IPS-18c (cell line): ENCODE data around the gene FER.
"Not testable (repeated sequence)": the region's sequence is repeated elsewhere in the genome, so short reads cannot be mapped to it uniquely, and the experiment has no call there.

Source experiments
- H3K4me3 ChIP-seq: 2 replicates; pipeline ENCODE4 v1.7.0; 2013; ENCODE audit warnings: low read depth, mild to moderate bottlenecking, low read length, moderate library complexity; ENCODE audit not compliant: insufficient read depth
- H3K9me3 ChIP-seq: one replicate; pipeline ENCODE4 v1.6.1; 2013; ENCODE audit warnings: mild to moderate bottlenecking, low read length, moderate library complexity; ENCODE audit not compliant: control insufficient read depth, insufficient read depth

Gene FER

DNA sequence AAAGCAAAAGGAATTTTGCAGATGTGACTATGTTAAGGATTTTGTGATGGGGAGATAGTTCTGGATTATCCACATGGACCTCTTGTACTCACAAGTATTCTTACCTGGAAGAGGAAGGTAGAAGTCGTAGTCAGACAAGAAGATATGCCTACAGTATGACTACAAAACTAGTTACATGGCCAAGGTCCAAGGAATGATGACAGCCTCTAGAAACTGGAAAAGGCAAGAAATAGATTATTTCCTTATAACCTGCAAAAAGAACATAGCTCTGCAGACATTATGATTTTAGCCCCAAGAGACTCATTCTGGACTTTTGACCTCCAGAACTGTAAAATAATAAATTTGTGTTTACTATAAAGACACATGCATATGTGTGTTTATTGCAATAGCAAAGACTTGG lies 226.9 kb downstream of the FER start:
- Histone ChIP-seq H3K4me3 (no peak overlapping the region), H3K9me3 (no peaks in the 10 kb centered on the region)

DNA sequence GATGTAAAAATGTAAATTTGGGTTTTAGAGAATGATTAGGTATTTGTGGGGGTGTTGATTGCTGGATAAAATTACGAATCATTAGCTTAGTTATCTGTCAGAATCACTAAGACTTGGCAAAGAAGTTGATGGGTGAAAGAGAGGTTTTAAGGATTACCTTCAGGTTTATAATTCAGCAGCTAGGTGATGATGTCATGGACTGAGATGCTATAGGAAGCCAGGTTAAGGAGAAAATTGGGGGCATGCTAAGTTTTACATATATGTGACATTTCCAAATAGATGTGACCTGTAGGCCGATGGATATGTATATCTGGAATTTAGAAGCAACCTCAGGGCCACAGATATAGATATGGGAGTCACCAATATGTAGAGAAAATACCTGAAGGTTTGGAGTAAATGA lies 228.0 kb downstream of the FER start:
- Histone ChIP-seq H3K9me3 (no peaks in the 10 kb centered on the region), H3K4me3 (no peak overlapping the region)

GRCh38 chr5:108983461-108984092 lies 235.9 kb downstream of the FER start:
- no peaks in the 10 kb centered on the region for H3K9me3 ChIP-seq
- H3K4me3 ChIP-seq: no peak overlapping the region

DNA sequence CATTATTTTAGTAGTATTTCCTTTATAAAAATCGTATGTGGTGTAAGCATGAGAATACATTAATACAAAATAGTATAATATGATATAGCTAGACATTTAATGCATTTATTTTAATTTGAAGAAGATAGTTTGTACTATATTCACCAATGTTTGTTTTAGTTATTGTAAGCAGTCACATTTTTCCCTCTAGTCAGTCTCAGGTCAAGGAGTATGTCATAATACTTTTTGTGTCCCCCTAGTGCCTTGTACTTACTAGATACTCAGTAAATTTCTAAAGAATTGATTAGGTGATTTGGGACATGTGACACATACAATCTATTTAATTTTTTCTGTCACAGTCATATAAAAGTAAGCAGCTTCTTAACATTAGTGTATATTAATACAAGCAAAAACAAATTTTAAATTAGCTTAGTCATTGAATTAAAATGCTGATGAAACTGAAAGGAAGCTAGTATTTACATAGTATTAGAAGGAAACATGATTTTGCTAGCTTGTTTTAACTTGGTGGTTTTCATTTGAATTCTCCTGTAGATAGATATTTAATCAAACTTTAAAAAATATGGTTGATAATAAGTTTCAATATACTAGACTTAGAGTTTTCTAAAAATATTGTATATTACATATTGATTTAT lies 242.2 kb downstream of the FER start:
- peaks cover 4% of the 10 kb centered on the region for H3K9me3 ChIP-seq
- no peak overlapping the region for H3K4me3 ChIP-seq

DNA sequence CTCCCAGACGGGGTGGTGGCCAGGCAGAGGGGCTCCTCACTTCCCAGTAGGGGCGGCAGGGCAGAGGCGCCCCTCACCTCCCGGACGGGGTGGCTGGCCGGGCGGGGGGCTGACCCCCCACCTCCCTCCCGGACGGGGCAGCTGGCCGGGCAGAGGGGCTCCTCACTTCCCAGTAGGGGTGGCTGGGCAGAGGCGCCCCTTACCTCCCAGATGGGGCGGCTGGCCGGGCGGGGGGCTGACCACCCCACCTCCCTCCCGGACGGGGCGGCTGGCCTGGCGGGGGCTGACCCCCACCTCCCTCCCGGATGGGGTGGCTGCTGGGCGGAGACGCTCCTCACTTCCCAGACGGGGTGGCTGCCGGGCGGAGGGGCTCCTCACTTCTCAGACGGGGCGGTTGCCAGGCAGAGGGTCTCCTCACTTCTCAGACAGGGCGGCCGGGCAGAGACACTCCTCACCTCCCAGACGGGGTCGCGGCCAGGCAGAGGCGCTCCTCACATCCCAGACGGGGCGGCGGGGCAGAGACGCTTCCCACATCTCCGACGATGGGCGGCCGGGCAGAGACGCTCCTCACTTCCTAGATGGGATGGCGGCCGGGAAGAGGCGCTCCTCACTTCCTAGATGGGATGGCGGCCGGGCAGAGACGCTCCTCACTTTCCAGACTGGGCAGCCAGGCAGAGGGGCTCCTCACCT lies 244.8 kb downstream of the FER start:
- not testable (repeated sequence) for H3K4me3 ChIP-seq, H3K9me3 ChIP-seq

GRCh38 chr5:108993440-108993839 lies 245.7 kb downstream of the FER start:
- H3K9me3 ChIP-seq, H3K4me3 ChIP-seq: not testable (repeated sequence)

DNA sequence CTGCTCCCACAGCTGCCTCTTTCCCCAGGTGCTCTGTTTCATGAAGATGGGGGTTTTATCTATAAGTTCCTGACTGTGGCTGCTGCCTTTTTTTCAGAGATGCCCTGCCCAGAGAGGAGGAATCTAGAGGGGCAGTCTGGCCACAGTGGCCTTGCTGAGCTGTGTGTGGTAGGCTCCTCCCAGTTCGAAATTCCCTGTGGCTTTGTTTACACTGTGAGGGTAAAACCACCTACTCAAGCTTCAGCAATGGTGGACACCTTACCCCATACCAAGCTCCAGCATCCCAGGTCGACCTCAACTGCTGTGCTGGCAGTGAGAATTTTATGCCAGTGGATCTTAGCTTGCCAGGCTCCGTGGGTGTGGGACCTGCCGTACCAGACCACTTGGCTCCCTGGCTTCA lies 250.0 kb downstream of the FER start:
- peaks cover 4% of the 10 kb centered on the region for H3K9me3 ChIP-seq

DNA sequence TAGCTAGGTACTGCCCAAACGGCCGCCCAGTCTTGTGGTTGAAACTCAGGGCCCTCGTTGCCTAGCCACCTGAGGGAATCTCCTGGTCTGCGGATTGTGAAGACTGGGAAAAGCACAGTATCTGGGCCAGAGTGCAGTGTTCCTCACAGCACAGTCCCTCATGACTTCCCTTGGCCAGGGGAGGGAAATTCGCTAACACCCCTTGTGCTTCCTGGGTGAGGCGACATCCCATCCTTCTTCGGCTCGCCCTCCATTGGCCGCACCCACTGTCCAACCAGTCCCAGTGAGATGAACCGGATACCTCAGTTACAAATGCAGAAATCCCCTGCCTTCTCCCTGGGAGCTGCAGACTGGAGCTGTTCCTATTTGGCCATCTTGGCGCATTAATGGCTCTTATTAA lies 250.5 kb downstream of the FER start:
- peaks cover 2% of the 10 kb centered on the region for H3K9me3 ChIP-seq

More for the DNA sequence above, 250.0 kb downstream of the FER start:
- no peak overlapping the region for H3K4me3 ChIP-seq

DNA sequence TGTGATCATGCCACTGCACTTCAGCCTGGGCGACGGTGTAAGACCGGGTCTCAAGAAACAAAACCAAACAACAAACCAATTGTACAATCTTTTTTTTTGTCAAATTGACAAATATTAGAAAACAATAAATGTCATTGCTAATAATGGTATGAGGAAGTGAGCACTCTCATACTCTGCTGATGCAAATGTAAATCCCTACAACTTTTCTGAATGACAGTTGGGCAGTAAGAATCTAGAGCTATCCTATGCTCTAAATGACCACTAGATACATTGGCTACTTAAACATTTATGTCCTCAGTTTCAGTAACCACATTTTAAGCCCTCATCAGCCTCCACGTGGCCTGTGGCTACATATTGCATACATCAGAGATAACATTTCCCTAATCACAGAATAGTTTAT lies 256.2 kb downstream of the FER start:
- Histone ChIP-seq H3K4me3 (no peak overlapping the region), H3K9me3 (no peaks in the 10 kb centered on the region)

More for the DNA sequence above, 250.5 kb downstream of the FER start:
- no peak overlapping the region for H3K4me3 ChIP-seq

DNA sequence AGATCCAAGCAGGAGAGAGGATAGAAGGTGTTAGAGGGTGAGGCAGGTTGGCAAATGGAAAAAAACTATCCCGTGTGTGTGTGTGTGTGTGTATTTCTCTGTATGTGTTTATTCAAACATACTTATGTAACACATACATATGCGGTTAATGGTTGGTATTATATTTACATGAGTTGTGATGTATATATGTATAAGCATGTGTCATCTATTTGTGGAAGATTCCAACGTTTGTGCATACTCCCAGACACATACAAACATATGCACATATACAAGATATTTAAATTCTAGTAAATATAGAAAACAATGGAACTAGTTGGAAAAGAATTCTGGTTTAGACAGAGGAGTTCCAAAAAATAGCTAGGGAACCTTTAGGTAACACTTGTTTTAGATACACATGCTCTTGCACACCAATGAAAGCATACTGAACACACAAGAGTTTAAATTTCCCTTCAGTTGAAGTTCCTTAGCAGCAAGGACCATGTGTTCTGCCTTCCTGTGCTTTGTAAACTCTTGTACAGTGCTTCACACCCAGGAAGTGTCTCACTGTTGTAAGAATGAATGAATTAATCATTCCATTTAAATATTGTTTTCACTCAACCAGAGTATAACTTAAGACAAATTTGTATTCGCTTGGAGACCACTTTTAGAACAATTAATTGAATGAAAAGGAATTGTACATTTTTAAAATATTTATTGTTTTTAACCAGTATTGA lies 257.8 kb downstream of the FER start:
- Histone ChIP-seq H3K9me3 (no peaks in the 10 kb centered on the region), H3K4me3 (no peak overlapping the region)

- no peaks in the 10 kb centered on the region for H3K9me3 ChIP-seq
- H3K4me3 ChIP-seq: no peak overlapping the region
Observed at GRCh38 chr5:109006129-109006528, 258.4 kb downstream of the FER start.

DNA sequence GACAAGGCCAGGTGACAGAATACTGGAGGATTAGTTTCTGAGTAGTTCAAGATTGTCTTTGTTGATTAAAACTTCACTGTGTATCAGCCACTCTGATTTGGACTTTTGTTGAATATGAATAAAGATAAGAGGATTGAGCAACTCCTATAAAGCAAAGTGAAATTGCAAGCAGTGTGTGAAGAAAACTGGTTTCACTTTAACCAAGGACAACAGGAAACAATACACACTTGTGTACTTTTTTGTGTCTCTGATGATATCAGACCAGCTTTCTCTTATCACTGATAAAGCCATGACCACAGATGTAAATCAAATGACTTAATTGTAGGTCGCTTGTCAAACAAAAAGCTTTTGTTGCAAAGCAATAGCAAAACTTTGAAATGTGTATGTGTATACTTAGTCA lies 268.6 kb downstream of the FER start:
- Histone ChIP-seq H3K9me3 (no peaks in the 10 kb centered on the region), H3K4me3 (no peak overlapping the region)

- H3K4me3 ChIP-seq: no peak overlapping the region
- H3K9me3 ChIP-seq: no peaks in the 10 kb centered on the region
Observed at GRCh38 chr5:109022056-109022455, 274.4 kb downstream of the FER start.

DNA sequence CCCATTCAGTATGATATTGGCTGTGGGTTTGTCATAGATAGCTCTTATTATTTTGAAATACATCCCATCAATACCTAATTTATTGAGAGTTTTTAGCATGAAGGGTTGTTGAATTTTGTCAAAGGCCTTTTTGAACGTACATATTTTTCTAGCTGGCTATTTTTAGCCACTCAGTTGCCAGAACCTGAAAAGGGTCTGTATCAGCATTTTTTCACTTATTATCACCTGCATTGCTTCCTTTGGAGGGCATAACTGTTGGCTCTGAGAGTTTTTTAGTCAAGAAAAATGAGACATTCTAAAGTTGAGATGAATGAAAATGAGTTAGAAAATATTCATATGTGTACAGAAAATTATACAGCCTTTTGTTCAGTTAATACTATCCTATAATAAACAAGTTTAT lies 278.0 kb downstream of the FER start:
- H3K9me3 ChIP-seq, H3K4me3 ChIP-seq: not testable (repeated sequence)

DNA sequence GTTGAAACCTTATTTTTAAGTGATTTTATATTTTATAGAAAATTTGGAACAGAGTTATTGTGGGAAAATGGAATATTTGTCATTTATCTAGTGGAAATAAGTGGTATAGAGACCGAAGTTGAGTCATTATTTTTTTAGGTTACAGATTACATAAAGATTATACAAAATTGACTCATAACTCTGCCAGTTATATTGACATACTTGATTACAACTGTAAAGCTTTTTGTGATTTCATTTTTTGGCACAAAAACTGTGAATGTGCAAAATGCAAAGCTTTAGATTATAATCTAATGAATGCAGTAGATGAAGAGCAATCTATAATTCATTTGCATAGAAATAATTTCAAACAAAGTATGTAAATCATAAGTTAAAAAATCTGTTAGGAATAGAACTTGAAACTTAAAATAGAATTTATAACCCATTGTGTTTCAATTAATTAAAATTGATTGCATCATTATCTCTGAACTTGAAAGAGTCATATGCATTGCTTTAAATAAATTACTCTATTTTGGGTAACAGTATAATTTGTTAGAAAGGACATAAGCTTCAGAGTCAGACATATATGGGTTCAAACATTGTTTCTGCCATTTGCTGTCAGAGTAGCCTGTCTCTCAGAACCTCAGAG lies 280.4 kb downstream of the FER start:
- Histone ChIP-seq H3K4me3 (no peak overlapping the region), H3K9me3 (no peaks in the 10 kb centered on the region)

DNA sequence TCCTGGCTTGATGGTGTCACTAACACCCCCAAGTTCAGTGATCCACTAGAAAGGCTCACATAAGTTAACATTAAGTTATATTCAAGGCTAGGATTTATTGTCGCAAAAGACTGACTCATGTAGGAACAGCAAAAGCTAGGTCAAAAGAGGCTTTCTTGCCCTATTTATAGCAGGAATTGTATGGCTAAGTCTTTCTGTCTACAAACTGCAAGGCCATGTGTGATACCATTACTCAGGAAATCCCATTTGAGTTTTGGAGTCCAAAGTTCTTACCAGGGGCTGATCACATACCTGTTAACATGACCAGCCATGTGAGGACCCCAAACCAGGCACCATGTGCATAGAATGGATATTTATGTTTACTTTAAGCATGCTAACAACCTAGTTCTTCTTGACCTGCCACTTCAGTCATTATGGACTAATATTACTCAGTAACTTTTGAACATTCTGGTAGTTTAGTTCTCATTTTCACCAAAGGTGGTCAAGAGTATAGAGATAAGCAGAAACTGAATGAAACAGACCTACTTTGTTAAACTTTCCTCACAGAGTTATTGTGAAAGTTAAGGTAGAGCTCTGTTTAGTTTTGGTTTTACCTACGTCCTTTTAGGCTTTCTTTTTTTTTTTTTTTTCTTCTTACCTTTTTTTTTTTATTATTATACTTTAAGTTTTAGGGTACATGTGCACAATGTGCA lies 281.1 kb downstream of the FER start:
- Histone ChIP-seq H3K9me3 (no peaks in the 10 kb centered on the region), H3K4me3 (no peak overlapping the region)

- H3K4me3 ChIP-seq: no peak overlapping the region
- no peaks in the 10 kb centered on the region for H3K9me3 ChIP-seq
Observed at GRCh38 chr5:109029847-109030246, 282.1 kb downstream of the FER start.
